ENCODE data around the gene ZNF771.

GRCh38 chr16:30439720-30440348, 32.4 kb downstream of the ZNF771 start:
- TF ChIP-seq POLR2A (IDR thresholded peaks at IDR 0.05) (no peak), CTCF (IDR thresholded peaks at IDR 0.05) (no peak), POLR2AphosphoS5 (IDR thresholded peaks at IDR 0.05) (no peak)

All from transverse colon (tissue), 4 donors.